ENCODE results near the gene LRWD1. TPM values are rescaled to one million over a fixed set of nuclear protein-coding genes. Genes with fewer than 3 reads are reported as not detected.

The LRWD1 gene
- total and polyA plus RNA-seq, 9 of the 15 experiments (the other 6 are each of a cell fraction or from before 2014, with no cell fraction given) = 0.61 to 66.0 (median 33.2) TPM

- TF ChIP-seq BRD4 (IDR thresholded peaks at IDR 0.05) (0 out of 2 replicates have a peak, but pooled peaks have one; percentile 42), NFATC3 (IDR thresholded peaks at IDR 0.05) (no peak), DEAF1 (CRISPR knock-in tag; IDR thresholded peaks at IDR 0.05) (no peak), TAL1 (IDR thresholded peaks at IDR 0.05) (no peak), SNAPC5 (CRISPR knock-in tag; IDR thresholded peaks at IDR 0.05) (no peak), XRCC3 (IDR thresholded peaks at IDR 0.05) (no peak), HDAC8 (tag; IDR thresholded peaks at IDR 0.05) (no peak), RBM25 (IDR thresholded peaks at IDR 0.05; ENCODE audit: low read depth, low read length, severe bottlenecking) (no peak), ZNF766 (CRISPR knock-in tag; conservative IDR thresholded peaks at IDR 0.05) (no peak), ZNF277 (CRISPR knock-in tag; IDR thresholded peaks at IDR 0.05; ENCODE audit: borderline replicate concordance) (no peak), THAP12 (CRISPR knock-in tag; IDR thresholded peaks at IDR 0.05) (no peak), E2F6 (IDR thresholded peaks at IDR 0.05; ENCODE audit: borderline replicate concordance in 1 of 2, extremely low read depth in 1 of 2, insufficient read depth in 1 of 2, insufficient read length in 1 of 2, low read depth in 1 of 2, low read length in 1 of 2, poor library complexity in 1 of 2, severe bottlenecking in 1 of 2) (peak; percentile 74), CREB1 (IDR thresholded peaks at IDR 0.05) (peak; percentile 69; the same call in 1 of the 2 replicates), CREB1 (CRISPR knock-in tag; IDR thresholded peaks at IDR 0.05) (peak; percentile 72), POLR2AphosphoS2 (IDR thresholded peaks at IDR 0.05; ENCODE audit: low read length) (no peak), POU5F1 (IDR thresholded peaks at IDR 0.05; ENCODE audit: borderline replicate concordance, low read depth, low read length, partially characterized antibody) (no peak), NFRKB (IDR thresholded peaks at IDR 0.05; ENCODE audit: low read depth) (no peak), ZBTB7A (IDR thresholded peaks at IDR 0.05; ENCODE audit: borderline replicate concordance, control insufficient read depth, low read depth, low read length) (peak; percentile 43)
Observed at GRCh38 chr7:102433219-102434038, 31.4 kb upstream of the LRWD1 start, which contains the start of gene ORAI2 (continued).

All from K562 (cell line).